T1000 (cell line): ENCODE results near the gene ERAS.

ENCODE experiments used
- DNase-seq: peaks from one replicate; lab custom pipeline; 2025; ENCODE audit warnings: mixed read lengths; lab: John Stamatoyannopoulos, UW

The ERAS gene

GRCh38 chrX:48826135-48826875 is at the start of gene ERAS:
TSS of gene ERAS (plus strand) at chrX:48826513. CDS start at chrX:48829124, 2,611 bp downstream.
- DNase-seq: no peak

- no peak for DNase-seq
Measured at GRCh38 chrX:48776818-48777439, 49.4 kb upstream of the ERAS start.

GRCh38 chrX:48779399-48779798 is 46.9 kb upstream of the ERAS start:
- no peak for DNase-seq

GRCh38 chrX:48781705-48782104 is 44.6 kb upstream of the ERAS start:
- no peak for DNase-seq

- DNase-seq: no peak
Measured at GRCh38 chrX:48782216-48782615, 44.1 kb upstream of the ERAS start.

- DNase-seq: no peak
Measured at GRCh38 chrX:48782795-48783194, 43.5 kb upstream of the ERAS start.

GRCh38 chrX:48784726-48785125 is 41.6 kb upstream of the ERAS start:
- no peak for DNase-seq

GRCh38 chrX:48785186-48785539 is 41.1 kb upstream of the ERAS start:
- no peak for DNase-seq

GRCh38 chrX:48785540-48786214 is 40.6 kb upstream of the ERAS start:
- no peak for DNase-seq

GRCh38 chrX:48786341-48786800 is 39.9 kb upstream of the ERAS start, which contains the start of gene GATA1:
TSS of gene GATA1 (plus strand) at chrX:48786590. CDS start at chrX:48791110, 4,520 bp downstream.
- DNase-seq: no peak

GRCh38 chrX:48786825-48787504 is 39.3 kb upstream of the ERAS start:
- no peak for DNase-seq

- DNase-seq: no peak
Measured at GRCh38 chrX:48787505-48788443, 38.5 kb upstream of the ERAS start.

- no peak for DNase-seq
Measured at GRCh38 chrX:48789366-48790220, 36.7 kb upstream of the ERAS start.

GRCh38 chrX:48790477-48790876 is 35.8 kb upstream of the ERAS start:
- DNase-seq: no peak

GRCh38 chrX:48791063-48791820 is 35.1 kb upstream of the ERAS start:
- DNase-seq: no peak

- DNase-seq: no peak
Measured at GRCh38 chrX:48792219-48792618, 34.1 kb upstream of the ERAS start.

GRCh38 chrX:48793935-48794334 is 32.4 kb upstream of the ERAS start:
- DNase-seq: no peak

GRCh38 chrX:48794340-48794910 is 31.9 kb upstream of the ERAS start:
- DNase-seq: no peak

GRCh38 chrX:48794911-48795515 is 31.3 kb upstream of the ERAS start:
- peak; percentile 5 for DNase-seq
